ENCODE results near the gene FBXO11. TPM values are rescaled to one million over a fixed set of nuclear protein-coding genes. Genes with fewer than 3 reads are reported as not detected.
"Not testable (repeated sequence)": the region's sequence is repeated elsewhere in the genome, so short reads cannot be mapped to it uniquely, and the experiment has no call there.

Gene FBXO11
- polyA plus RNA-seq, 10 donors, result 38.0 to 59.4 (median 51.6) TPM

GRCh38 chr2:47853067-47853777, 53.1 kb downstream of the FBXO11 start:
- not testable (repeated sequence) for DNase-seq

- DNase-seq, result no peak
Observed at GRCh38 chr2:47850198-47850597, 56.1 kb downstream of the FBXO11 start.

- DNase-seq, result no peak
Observed at GRCh38 chr2:47849368-47849767, 56.9 kb downstream of the FBXO11 start.

- no peak for DNase-seq
Observed at GRCh38 chr2:47844162-47844561, 62.1 kb downstream of the FBXO11 start.

- no peak for DNase-seq
Observed at GRCh38 chr2:47843407-47843806, 62.9 kb downstream of the FBXO11 start.

GRCh38 chr2:47842846-47843245, 63.5 kb downstream of the FBXO11 start:
- no peak for DNase-seq

- DNase-seq, result no peak
Observed at GRCh38 chr2:47838686-47839085, 67.6 kb downstream of the FBXO11 start.

GRCh38 chr2:47838249-47838648, 68.0 kb downstream of the FBXO11 start:
- DNase-seq, result no peak

- no peak for DNase-seq
Observed at GRCh38 chr2:47833516-47833968, 72.8 kb downstream of the FBXO11 start.

- no peak for DNase-seq
Observed at GRCh38 chr2:47822518-47822917, 83.8 kb downstream of the FBXO11 start.

GRCh38 chr2:47819834-47820233, 86.5 kb downstream of the FBXO11 start:
- DNase-seq, result no peak

GRCh38 chr2:47818777-47819176, 87.5 kb downstream of the FBXO11 start:
- DNase-seq, result no peak

GRCh38 chr2:47815764-47816163, 90.5 kb downstream of the FBXO11 start:
- DNase-seq, result no peak

- no peak for DNase-seq
Observed at GRCh38 chr2:47811668-47812067, 94.6 kb downstream of the FBXO11 start.

- no peak for DNase-seq
Observed at GRCh38 chr2:47810850-47811249, 95.4 kb downstream of the FBXO11 start.

- DNase-seq, result no peak
Observed at GRCh38 chr2:47809903-47810302, 96.4 kb downstream of the FBXO11 start.

GRCh38 chr2:47808614-47809013, 97.7 kb downstream of the FBXO11 start:
- DNase-seq, result no peak

GRCh38 chr2:47805850-47806249, 100.4 kb downstream of the FBXO11 start:
- DNase-seq, result no peak

GRCh38 chr2:47803770-47804169, 102.5 kb downstream of the FBXO11 start:
- DNase-seq, result no peak

- DNase-seq, result no peak
Observed at GRCh38 chr2:47803363-47803762, 102.9 kb downstream of the FBXO11 start.

- DNase-seq, result no peak
Observed at GRCh38 chr2:47801118-47801517, 105.2 kb downstream of the FBXO11 start.

GRCh38 chr2:47799031-47799609, 107.2 kb downstream of the FBXO11 start:
- DNase-seq, result no peak

GRCh38 chr2:47798631-47799030, 107.7 kb downstream of the FBXO11 start:
- DNase-seq, result peak in 1 of 3 donors; percentile 3

Data from muscle of back (tissue), 11 donors.